Measurements from ENCODE around the gene CCDC149.

CCDC149 gene

DNA sequence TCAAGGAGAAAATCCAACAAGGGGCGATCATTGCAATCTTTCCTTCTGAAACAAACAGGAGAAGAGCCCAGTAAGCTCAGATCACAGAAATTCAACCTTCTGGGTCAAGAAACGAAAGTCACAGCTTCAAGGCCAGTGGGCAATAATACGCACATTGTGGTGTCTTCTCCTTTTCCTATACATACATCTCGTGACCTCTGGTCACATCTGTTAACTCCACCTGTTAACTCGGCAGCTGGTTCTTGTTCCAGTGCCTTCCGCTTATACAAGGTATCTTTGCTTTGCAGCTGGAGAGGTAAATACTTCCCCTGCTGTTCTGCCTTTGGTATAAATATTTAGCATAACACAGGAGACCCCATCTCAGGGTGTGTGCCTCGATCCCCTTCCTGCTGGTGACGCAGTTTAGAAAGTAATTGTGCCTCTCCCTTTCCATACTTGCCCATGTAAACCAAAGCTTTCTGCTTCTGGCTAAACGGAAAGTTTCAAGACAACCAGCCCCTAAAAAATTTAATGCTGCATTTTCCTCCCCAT is 45.0 kb downstream of the CCDC149 start:
- H3K4me3 ChIP-seq (ENCODE audit: low read length) = no peak overlapping the region
- no peaks in the 10 kb centered on the region for H3K36me3 ChIP-seq (replicated peaks; ENCODE audit: low read depth, low read length)
- H3K9me3 ChIP-seq (ENCODE audit: insufficient read depth, low read length) = peaks cover 9% of the 10 kb centered on the region; the same call in 1 of the 2 replicates
- TF ChIP-seq CTCF (IDR thresholded peaks at IDR 0.05; ENCODE audit: low read depth, low read length) = no peak
- TF ChIP-seq EZH2phosphoT487 (IDR thresholded peaks at IDR 0.05; ENCODE audit: low read depth) = no peak
- no peaks in the 10 kb centered on the region for H4K20me1 ChIP-seq (ENCODE audit: insufficient read depth, low read length)
- H3K79me2 ChIP-seq (ENCODE audit: low read length) = no peaks in the 10 kb centered on the region
- no peak overlapping the region for H3K4me2 ChIP-seq (ENCODE audit: low read length)
- no peak overlapping the region for H3K9ac ChIP-seq (ENCODE audit: low read length)
- no peak overlapping the region for H2AFZ ChIP-seq (ENCODE audit: low read depth, low read length)
- peaks cover 18% of the 10 kb centered on the region for H3K27me3 ChIP-seq (ENCODE audit: low read depth, low read length)
- no peak overlapping the region for H3K27ac ChIP-seq (ENCODE audit: low read length)
- no peaks in the 10 kb centered on the region for H3K4me1 ChIP-seq (ENCODE audit: low read length)

- H3K9me3 ChIP-seq (ENCODE audit: insufficient read depth, low read length) = peaks cover 9% of the 10 kb centered on the region; the same call in 1 of the 2 replicates
- H2AFZ ChIP-seq (ENCODE audit: low read depth, low read length) = no peak overlapping the region
- TF ChIP-seq CTCF (IDR thresholded peaks at IDR 0.05; ENCODE audit: low read depth, low read length) (no peak), EZH2phosphoT487 (IDR thresholded peaks at IDR 0.05; ENCODE audit: low read depth) (no peak)
- no peak overlapping the region for H3K4me3 ChIP-seq (ENCODE audit: low read length)
- H3K27ac ChIP-seq (ENCODE audit: low read length) = no peak overlapping the region
- H3K9ac ChIP-seq (ENCODE audit: low read length) = no peak overlapping the region
- peaks cover 18% of the 10 kb centered on the region for H3K27me3 ChIP-seq (ENCODE audit: low read depth, low read length)
- no peaks in the 10 kb centered on the region for H3K36me3 ChIP-seq (replicated peaks; ENCODE audit: low read depth, low read length)
- no peaks in the 10 kb centered on the region for H3K4me1 ChIP-seq (ENCODE audit: low read length)
- no peak overlapping the region for H3K4me2 ChIP-seq (ENCODE audit: low read length)
- H4K20me1 ChIP-seq (ENCODE audit: insufficient read depth, low read length) = no peaks in the 10 kb centered on the region
- H3K79me2 ChIP-seq (ENCODE audit: low read length) = no peaks in the 10 kb centered on the region
These were observed 45.6 kb downstream of the CCDC149 start for GRCh38 chr4:24867251-24867650.

GRCh38 chr4:24865401-24865800 is 47.4 kb downstream of the CCDC149 start:
- H3K79me2 ChIP-seq (ENCODE audit: low read length) = no peaks in the 10 kb centered on the region
- peaks cover 9% of the 10 kb centered on the region; the same call in 1 of the 2 replicates for H3K9me3 ChIP-seq (ENCODE audit: insufficient read depth, low read length)
- TF ChIP-seq EZH2phosphoT487 (IDR thresholded peaks at IDR 0.05; ENCODE audit: low read depth) (no peak), CTCF (IDR thresholded peaks at IDR 0.05; ENCODE audit: low read depth, low read length) (no peak)

DNA sequence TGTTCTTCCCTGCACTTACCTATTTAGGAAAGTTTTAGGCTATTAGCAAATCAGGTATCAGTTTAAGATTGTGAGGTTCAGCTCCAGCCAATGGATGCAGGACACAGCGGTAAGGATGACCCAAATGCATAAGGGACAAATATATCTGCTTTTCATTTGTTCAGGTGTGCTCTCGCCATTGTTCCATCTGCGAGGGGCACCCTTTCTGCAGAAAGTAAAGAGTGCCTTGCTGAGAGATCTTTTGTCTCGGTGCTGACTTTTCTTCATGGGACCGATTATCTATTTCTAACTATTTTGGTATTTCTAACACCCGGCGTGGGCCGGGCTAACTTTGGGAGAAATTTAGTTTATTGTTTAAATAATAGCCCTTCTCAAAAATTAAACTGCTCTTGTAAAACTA is 49.0 kb downstream of the CCDC149 start:
- no peak overlapping the region for H3K9ac ChIP-seq (ENCODE audit: low read length)
- H3K4me2 ChIP-seq (ENCODE audit: low read length) = no peak overlapping the region
- H3K79me2 ChIP-seq (ENCODE audit: low read length) = no peaks in the 10 kb centered on the region
- H3K27me3 ChIP-seq (ENCODE audit: low read depth, low read length) = no peaks in the 10 kb centered on the region; the same call in 1 of the 2 replicates
- peaks cover 9% of the 10 kb centered on the region; the same call in 1 of the 2 replicates for H3K9me3 ChIP-seq (ENCODE audit: insufficient read depth, low read length)
- no peaks in the 10 kb centered on the region for H4K20me1 ChIP-seq (ENCODE audit: insufficient read depth, low read length)
- no peaks in the 10 kb centered on the region for H3K36me3 ChIP-seq (replicated peaks; ENCODE audit: low read depth, low read length)
- H3K4me1 ChIP-seq (ENCODE audit: low read length) = no peaks in the 10 kb centered on the region
- H3K27ac ChIP-seq (ENCODE audit: low read length) = no peak overlapping the region
- no peak overlapping the region for H3K4me3 ChIP-seq (ENCODE audit: low read length)
- TF ChIP-seq EZH2phosphoT487 (IDR thresholded peaks at IDR 0.05; ENCODE audit: low read depth) (no peak), CTCF (IDR thresholded peaks at IDR 0.05; ENCODE audit: low read depth, low read length) (no peak)
- H2AFZ ChIP-seq (ENCODE audit: low read depth, low read length) = no peak overlapping the region

More at GRCh38 chr4:24865401-24865800, 47.4 kb downstream of the CCDC149 start:
- Histone ChIP-seq H3K4me3 (ENCODE audit: low read length) (no peak overlapping the region), H3K36me3 (replicated peaks; ENCODE audit: low read depth, low read length) (no peaks in the 10 kb centered on the region), H3K4me2 (ENCODE audit: low read length) (no peak overlapping the region), H3K4me1 (ENCODE audit: low read length) (no peaks in the 10 kb centered on the region), H4K20me1 (ENCODE audit: insufficient read depth, low read length) (no peaks in the 10 kb centered on the region), H2AFZ (ENCODE audit: low read depth, low read length) (no peak overlapping the region), H3K27me3 (ENCODE audit: low read depth, low read length) (peaks cover 8% of the 10 kb centered on the region), H3K27ac (ENCODE audit: low read length) (no peak overlapping the region), H3K9ac (ENCODE audit: low read length) (no peak overlapping the region)
